ENCODE data around the gene GATAD2B.
"Not testable (repeated sequence)": the region's sequence is repeated elsewhere in the genome, so short reads cannot be mapped to it uniquely, and the experiment has no call there.

Gene GATAD2B

GRCh38 chr1:153783233-153784190 lies 139.3 kb downstream of the GATAD2B start:
- ATAC-seq, result peak; percentile 96
- TF ChIP-seq ISL1 (CRISPR knock-in tag; IDR thresholded peaks at IDR 0.05) (no peak), TCF4 (CRISPR knock-in tag; IDR thresholded peaks at IDR 0.05; ENCODE audit: borderline replicate concordance) (no peak), TSHZ2 (CRISPR knock-in tag; IDR thresholded peaks at IDR 0.05) (no peak), POU6F1 (CRISPR knock-in tag; IDR thresholded peaks at IDR 0.05; ENCODE audit: borderline replicate concordance, low read depth) (no peak), CREB5 (CRISPR knock-in tag; IDR thresholded peaks at IDR 0.05; ENCODE audit: low read depth) (no peak), SNAI2 (CRISPR knock-in tag; IDR thresholded peaks at IDR 0.05) (no peak), ZNF8 (CRISPR knock-in tag; IDR thresholded peaks at IDR 0.05) (no peak), OSR1 (CRISPR knock-in tag; IDR thresholded peaks at IDR 0.05) (no peak), PATZ1 (CRISPR knock-in tag; IDR thresholded peaks at IDR 0.05; ENCODE audit: borderline replicate concordance) (no peak), ARNTL (CRISPR knock-in tag; IDR thresholded peaks at IDR 0.05; ENCODE audit: borderline replicate concordance, low read depth) (no peak), GLIS3 (CRISPR knock-in tag; IDR thresholded peaks at IDR 0.05) (no peak), RARB (CRISPR knock-in tag; IDR thresholded peaks at IDR 0.05) (no peak)

- ATAC-seq, result not testable (repeated sequence)
These were observed 140.1 kb downstream of the GATAD2B start for GRCh38 chr1:153782648-153783047.

GRCh38 chr1:153780551-153780950 lies 142.2 kb downstream of the GATAD2B start:
- no peak for TF ChIP-seq ZNF70 (CRISPR knock-in tag; IDR thresholded peaks at IDR 0.05)
- no peak for TF ChIP-seq ZC3H10 (CRISPR knock-in tag; IDR thresholded peaks at IDR 0.05)
- no peak for TF ChIP-seq ARNTL (CRISPR knock-in tag; IDR thresholded peaks at IDR 0.05; ENCODE audit: borderline replicate concordance, low read depth)
- TF ChIP-seq BACH2 (CRISPR knock-in tag; IDR thresholded peaks at IDR 0.05; ENCODE audit: borderline replicate concordance), result no peak
- TF ChIP-seq TSHZ2 (CRISPR knock-in tag; IDR thresholded peaks at IDR 0.05), result no peak
- TF ChIP-seq POU6F1 (CRISPR knock-in tag; IDR thresholded peaks at IDR 0.05; ENCODE audit: borderline replicate concordance, low read depth), result no peak
- TF ChIP-seq SNAI2 (CRISPR knock-in tag; IDR thresholded peaks at IDR 0.05), result no peak
- TF ChIP-seq ZFP30 (CRISPR knock-in tag; IDR thresholded peaks at IDR 0.05), result no peak
- TF ChIP-seq ZFP3 (CRISPR knock-in tag; IDR thresholded peaks at IDR 0.05), result no peak
- no peak for TF ChIP-seq CSRNP3 (CRISPR knock-in tag; IDR thresholded peaks at IDR 0.05)
- TF ChIP-seq TOX (CRISPR knock-in tag; IDR thresholded peaks at IDR 0.05; ENCODE audit: borderline replicate concordance), result no peak
- no peak for TF ChIP-seq ISL1 (CRISPR knock-in tag; IDR thresholded peaks at IDR 0.05)
- no peak for TF ChIP-seq ZNF565 (CRISPR knock-in tag; conservative IDR thresholded peaks at IDR 0.05; ENCODE audit: low read depth)
- TF ChIP-seq RARB (CRISPR knock-in tag; IDR thresholded peaks at IDR 0.05), result no peak
- TF ChIP-seq GLIS3 (CRISPR knock-in tag; IDR thresholded peaks at IDR 0.05), result no peak
- no peak for ATAC-seq
